Body of pancreas (tissue), 4 donors: ENCODE measurements around the gene SLMAP.

Experiments
- POLR2A ChIP-seq, 3 donors: fragments of 450-650 bp; IDR thresholded peaks; one replicate each; pipeline ENCODE4 v1.6.1; 2016; ENCODE audit warnings: antibody characterized with exemption in 3 of 3, mild to moderate bottlenecking in 2 of 3
- TF ChIP-seq, protein P1 (sequence below), 7 experiments: fragments of 450-650 bp in 4 of 7; fragments of 200-600 bp in 3 of 7; sonication (generic) in 3 of 7; IDR thresholded peaks; one replicate each; pipeline ENCODE4 v1.5.1; 2016 to 2019; ENCODE audit warnings: antibody characterized with exemption in 7 of 7

DNA sequence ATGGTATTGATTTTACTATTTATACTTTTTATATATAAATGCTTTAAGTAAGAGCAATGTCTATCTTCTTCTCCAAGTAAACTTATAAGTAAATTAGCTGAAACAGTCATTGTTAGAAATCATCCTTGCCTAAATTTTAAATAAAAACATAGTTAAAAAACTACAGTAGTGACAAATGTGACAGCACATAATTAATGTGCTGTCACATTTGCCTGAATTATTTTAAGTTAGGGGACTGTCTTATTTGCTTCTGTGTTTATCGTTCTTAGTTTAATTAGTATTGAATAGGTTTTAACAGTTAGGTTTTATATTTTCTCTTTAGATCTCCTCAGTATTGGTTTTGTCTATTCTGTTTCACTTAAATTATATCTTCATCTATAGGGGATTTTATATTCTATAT lies 36.1 kb downstream of the SLMAP start:
- TF ChIP-seq, protein P1, sequence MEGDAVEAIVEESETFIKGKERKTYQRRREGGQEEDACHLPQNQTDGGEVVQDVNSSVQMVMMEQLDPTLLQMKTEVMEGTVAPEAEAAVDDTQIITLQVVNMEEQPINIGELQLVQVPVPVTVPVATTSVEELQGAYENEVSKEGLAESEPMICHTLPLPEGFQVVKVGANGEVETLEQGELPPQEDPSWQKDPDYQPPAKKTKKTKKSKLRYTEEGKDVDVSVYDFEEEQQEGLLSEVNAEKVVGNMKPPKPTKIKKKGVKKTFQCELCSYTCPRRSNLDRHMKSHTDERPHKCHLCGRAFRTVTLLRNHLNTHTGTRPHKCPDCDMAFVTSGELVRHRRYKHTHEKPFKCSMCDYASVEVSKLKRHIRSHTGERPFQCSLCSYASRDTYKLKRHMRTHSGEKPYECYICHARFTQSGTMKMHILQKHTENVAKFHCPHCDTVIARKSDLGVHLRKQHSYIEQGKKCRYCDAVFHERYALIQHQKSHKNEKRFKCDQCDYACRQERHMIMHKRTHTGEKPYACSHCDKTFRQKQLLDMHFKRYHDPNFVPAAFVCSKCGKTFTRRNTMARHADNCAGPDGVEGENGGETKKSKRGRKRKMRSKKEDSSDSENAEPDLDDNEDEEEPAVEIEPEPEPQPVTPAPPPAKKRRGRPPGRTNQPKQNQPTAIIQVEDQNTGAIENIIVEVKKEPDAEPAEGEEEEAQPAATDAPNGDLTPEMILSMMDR (IDR thresholded peaks at IDR 0.05) = no peak
- no peak for TF ChIP-seq POLR2A (IDR thresholded peaks at IDR 0.05)
